HEK293 (cell line): Measurements from ENCODE around the gene OSCP1.

Experiments
- CTCF ChIA-PET: fragments of 350-600 bp; formaldehyde crosslinking; extraction: SDS; loops from one replicate; lab custom pipeline; 2021; ENCODE audit warnings: antibody characterized with exemption; lab: Yijun Ruan, JAX
- POLR2A ChIA-PET: fragments of 300-600 bp; formaldehyde crosslinking; extraction: SDS; loops from one replicate; lab custom pipeline; 2020; ENCODE audit warnings: antibody characterized with exemption, inconsistent platforms; lab: Yijun Ruan, JAX
- H3K27ac ChIP-seq: fragments of 200-500 bp; sonication (Bioruptor generic); 2 replicates; pipeline ENCODE4 v1.5.1; 2014; ENCODE audit warnings: low read depth, low read length, control low read depth, inconsistent platforms; ENCODE audit errors: extremely low read depth
- H3K36me3 ChIP-seq, 2 experiments: fragments of 200-500 bp in 1 of 2; sonication (Bioruptor generic) in 1 of 2; 1 replicate in 1 of 2; 2 replicates in 1 of 2; pipeline ENCODE4 v1.5.1; 2014 to 2017; ENCODE audit warnings: inconsistent platforms in 2 of 2, low read length in 2 of 2; ENCODE audit not compliant: control insufficient read depth in 2 of 2, insufficient read depth in 1 of 2
- H3K4me1 ChIP-seq: fragments of 200-500 bp; sonication (Bioruptor generic); 2 replicates; pipeline ENCODE4 v1.5.1; 2014; ENCODE audit warnings: mild to moderate bottlenecking, low read length, inconsistent platforms; ENCODE audit not compliant: control insufficient read depth, insufficient read depth
- H3K4me3 ChIP-seq: 2 replicates; pipeline ENCODE4 v1.5.1; 2011; ENCODE audit warnings: low read depth, mild to moderate bottlenecking, control low read depth, low read length, moderate library complexity
- H3K9me3 ChIP-seq: fragments of 200-500 bp; sonication (Bioruptor generic); 2 replicates; pipeline ENCODE4 v1.5.1; 2014; ENCODE audit warnings: low read depth, low read length, inconsistent platforms; ENCODE audit not compliant: control insufficient read depth, insufficient read depth
- IKZF3 ChIP-seq: fragments of 450-650 bp; IDR thresholded peaks from 2 replicates; pipeline ENCODE4 v1.5.0; 2018; ENCODE audit warnings: missing biosample characterization, mild to moderate bottlenecking, missing genetic modification characterization, moderate library complexity
- SALL2 ChIP-seq: fragments of 450-650 bp; formaldehyde crosslinking; IDR thresholded peaks from 2 replicates; pipeline ENCODE4 v1.5.0; 2017; ENCODE audit warnings: missing biosample characterization, mild to moderate bottlenecking, missing genetic modification characterization, borderline replicate concordance
- YY1 ChIP-seq: fragments of 450-650 bp; formaldehyde crosslinking; IDR thresholded peaks from 2 replicates; pipeline ENCODE4 v1.5.1; 2018; ENCODE audit warnings: missing biosample characterization, missing genetic modification characterization
- ZFP41 ChIP-seq: fragments of 450-650 bp; formaldehyde crosslinking; IDR thresholded peaks from 2 replicates; pipeline ENCODE4 v1.5.1; 2016; ENCODE audit warnings: missing biosample characterization, missing genetic modification characterization, borderline replicate concordance
- ZNF112 ChIP-seq: fragments of 450-650 bp; formaldehyde crosslinking; IDR thresholded peaks from 2 replicates; pipeline ENCODE4 v1.5.0; 2017; ENCODE audit warnings: missing biosample characterization, missing genetic modification characterization
- ZNF132 ChIP-seq: fragments of 450-650 bp; formaldehyde crosslinking; IDR thresholded peaks from 2 replicates; pipeline ENCODE4 v1.5.1; 2017; ENCODE audit warnings: missing biosample characterization, missing genetic modification characterization, borderline replicate concordance
- ZNF174 ChIP-seq: fragments of 450-650 bp; formaldehyde crosslinking; IDR thresholded peaks from 2 replicates; pipeline ENCODE4 v1.5.0; 2017; ENCODE audit warnings: missing biosample characterization, mild to moderate bottlenecking, missing genetic modification characterization
- ZNF175 ChIP-seq: fragments of 450-650 bp; formaldehyde crosslinking; IDR thresholded peaks from 2 replicates; pipeline ENCODE4 v1.5.1; 2016; ENCODE audit warnings: missing biosample characterization, missing genetic modification characterization
- ZNF548 ChIP-seq: fragments of 450-650 bp; formaldehyde crosslinking; IDR thresholded peaks from 2 replicates; pipeline ENCODE4 v1.5.1; 2016; ENCODE audit warnings: missing biosample characterization, missing genetic modification characterization
- ZNF610 ChIP-seq: fragments of 450-650 bp; formaldehyde crosslinking; IDR thresholded peaks from 2 replicates; pipeline ENCODE4 v1.5.1; 2016; ENCODE audit warnings: missing biosample characterization, missing genetic modification characterization, borderline replicate concordance
- ZNF626 ChIP-seq: fragments of 450-650 bp; sonication (Bioruptor Pico); formaldehyde crosslinking; IDR thresholded peaks from 2 replicates; pipeline ENCODE4 v1.5.1; 2018; ENCODE audit warnings: missing biosample characterization, missing genetic modification characterization, inconsistent platforms
- ZNF670 ChIP-seq: fragments of 450-650 bp; formaldehyde crosslinking; IDR thresholded peaks from 2 replicates; pipeline ENCODE4 v1.5.1; 2016; ENCODE audit warnings: missing biosample characterization, missing genetic modification characterization, low read depth
- ZNF830 ChIP-seq: fragments of 450-650 bp; IDR thresholded peaks from 2 replicates; pipeline ENCODE4 v1.5.0; 2018; ENCODE audit warnings: missing biosample characterization, missing genetic modification characterization, low read depth, mild to moderate bottlenecking, moderate library complexity
- ZSCAN16 ChIP-seq: fragments of 450-650 bp; formaldehyde crosslinking; IDR thresholded peaks from 2 replicates; pipeline ENCODE4 v1.5.1; 2016; ENCODE audit warnings: missing biosample characterization, missing genetic modification characterization
- ZSCAN30 ChIP-seq: fragments of 450-650 bp; IDR thresholded peaks from 2 replicates; pipeline ENCODE4 v1.5.1; 2018; ENCODE audit warnings: missing biosample characterization, mild to moderate bottlenecking, missing genetic modification characterization, moderate library complexity
- TF ChIP-seq, protein P1 (sequence below): fragments of 450-650 bp; formaldehyde crosslinking; IDR thresholded peaks from 2 replicates; pipeline ENCODE4 v1.5.1; 2016; ENCODE audit warnings: missing biosample characterization, missing genetic modification characterization
- TF ChIP-seq, protein P2 (sequence below): fragments of 450-650 bp; formaldehyde crosslinking; conservative IDR thresholded peaks from 2 replicates; pipeline ENCODE4 v1.5.1; 2016; ENCODE audit warnings: low read depth, missing biosample characterization, missing genetic modification characterization
- TF ChIP-seq, protein P3 (sequence below): fragments of 450-650 bp; formaldehyde crosslinking; IDR thresholded peaks from 2 replicates; pipeline ENCODE4 v1.5.1; 2016; ENCODE audit warnings: missing biosample characterization, missing genetic modification characterization, low read depth

Gene OSCP1

DNA sequence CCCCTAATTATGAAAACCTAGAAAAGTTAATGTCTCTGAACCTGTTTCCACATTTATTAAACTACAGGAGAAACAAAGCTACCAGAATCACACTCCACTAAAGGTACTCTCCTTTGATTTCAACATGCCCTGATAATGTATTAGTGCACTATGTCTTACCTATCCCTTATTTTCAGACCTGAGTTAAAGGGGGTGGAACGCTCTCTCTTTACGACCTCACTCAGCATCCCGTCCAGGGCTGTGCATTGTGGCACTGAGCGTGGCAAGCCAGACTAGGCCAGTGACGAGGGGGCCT is 53.2 kb downstream of the OSCP1 start:
- Histone ChIP-seq H3K36me3 (peaks cover 7 to 24% of the 10 kb centered on the region in 2 experiments; a peak in 2 of 3 replicates), H3K4me1 (no peaks in the 10 kb centered on the region), H3K27ac (peak overlapping the region; percentile 51; the same call in 1 of the 2 replicates), H3K9me3 (no peaks in the 10 kb centered on the region), H3K4me3 (peak overlapping the region; percentile 58)
- ChIA-PET CTCF (interaction anchor here (0.6 to 1.2 kb wide), 5 partner anchors 8 to 243 kb away, joined by 3 to 5 read pairs (median 4); no protein-coding TSS in a partner anchor), POLR2A (interaction anchor here (0.6 to 7.2 kb wide), 10 partner anchors 8 to 247 kb away, joined by 3 to 103 read pairs (median 6); partner anchors contain the start of genes OSCP1, STK40 and TRAPPC3)
- TF ChIP-seq ZNF112 (tag by site-specific recombination) (no peak), ZSCAN16 (tag by site-specific recombination) (no peak), SALL2 (no peak), ZNF548 (tag by site-specific recombination) (no peak), ZNF830 (tag by site-specific recombination) (no peak), ZNF174 (tag by site-specific recombination) (no peak), ZNF610 (tag by site-specific recombination) (no peak), ZFP41 (no peak), ZNF670 (no peak), ZSCAN30 (tag by site-specific recombination) (no peak), YY1 (tag by site-specific recombination) (no peak), ZNF175 (tag by site-specific recombination) (no peak), ZNF626 (tag by site-specific recombination) (no peak), IKZF3 (tag by site-specific recombination) (no peak)
- TF ChIP-seq, protein P1, sequence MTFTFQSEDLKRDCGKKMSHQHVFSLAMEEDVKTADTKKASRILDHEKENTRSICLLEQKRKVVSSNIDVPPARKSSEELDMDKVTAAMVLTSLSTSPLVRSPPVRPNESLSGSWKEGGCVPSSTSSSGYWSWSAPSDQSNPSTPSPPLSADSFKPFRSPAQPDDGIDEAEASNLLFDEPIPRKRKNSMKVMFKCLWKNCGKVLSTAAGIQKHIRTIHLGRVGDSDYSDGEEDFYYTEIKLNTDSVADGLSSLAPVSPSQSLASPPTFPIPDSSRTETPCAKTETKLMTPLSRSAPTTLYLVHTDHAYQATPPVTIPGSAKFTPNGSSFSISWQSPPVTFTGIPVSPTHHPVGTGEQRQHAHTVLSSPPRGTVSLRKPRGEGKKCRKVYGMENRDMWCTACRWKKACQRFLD (tag by site-specific recombination): no peak
- TF ChIP-seq, protein P2, sequence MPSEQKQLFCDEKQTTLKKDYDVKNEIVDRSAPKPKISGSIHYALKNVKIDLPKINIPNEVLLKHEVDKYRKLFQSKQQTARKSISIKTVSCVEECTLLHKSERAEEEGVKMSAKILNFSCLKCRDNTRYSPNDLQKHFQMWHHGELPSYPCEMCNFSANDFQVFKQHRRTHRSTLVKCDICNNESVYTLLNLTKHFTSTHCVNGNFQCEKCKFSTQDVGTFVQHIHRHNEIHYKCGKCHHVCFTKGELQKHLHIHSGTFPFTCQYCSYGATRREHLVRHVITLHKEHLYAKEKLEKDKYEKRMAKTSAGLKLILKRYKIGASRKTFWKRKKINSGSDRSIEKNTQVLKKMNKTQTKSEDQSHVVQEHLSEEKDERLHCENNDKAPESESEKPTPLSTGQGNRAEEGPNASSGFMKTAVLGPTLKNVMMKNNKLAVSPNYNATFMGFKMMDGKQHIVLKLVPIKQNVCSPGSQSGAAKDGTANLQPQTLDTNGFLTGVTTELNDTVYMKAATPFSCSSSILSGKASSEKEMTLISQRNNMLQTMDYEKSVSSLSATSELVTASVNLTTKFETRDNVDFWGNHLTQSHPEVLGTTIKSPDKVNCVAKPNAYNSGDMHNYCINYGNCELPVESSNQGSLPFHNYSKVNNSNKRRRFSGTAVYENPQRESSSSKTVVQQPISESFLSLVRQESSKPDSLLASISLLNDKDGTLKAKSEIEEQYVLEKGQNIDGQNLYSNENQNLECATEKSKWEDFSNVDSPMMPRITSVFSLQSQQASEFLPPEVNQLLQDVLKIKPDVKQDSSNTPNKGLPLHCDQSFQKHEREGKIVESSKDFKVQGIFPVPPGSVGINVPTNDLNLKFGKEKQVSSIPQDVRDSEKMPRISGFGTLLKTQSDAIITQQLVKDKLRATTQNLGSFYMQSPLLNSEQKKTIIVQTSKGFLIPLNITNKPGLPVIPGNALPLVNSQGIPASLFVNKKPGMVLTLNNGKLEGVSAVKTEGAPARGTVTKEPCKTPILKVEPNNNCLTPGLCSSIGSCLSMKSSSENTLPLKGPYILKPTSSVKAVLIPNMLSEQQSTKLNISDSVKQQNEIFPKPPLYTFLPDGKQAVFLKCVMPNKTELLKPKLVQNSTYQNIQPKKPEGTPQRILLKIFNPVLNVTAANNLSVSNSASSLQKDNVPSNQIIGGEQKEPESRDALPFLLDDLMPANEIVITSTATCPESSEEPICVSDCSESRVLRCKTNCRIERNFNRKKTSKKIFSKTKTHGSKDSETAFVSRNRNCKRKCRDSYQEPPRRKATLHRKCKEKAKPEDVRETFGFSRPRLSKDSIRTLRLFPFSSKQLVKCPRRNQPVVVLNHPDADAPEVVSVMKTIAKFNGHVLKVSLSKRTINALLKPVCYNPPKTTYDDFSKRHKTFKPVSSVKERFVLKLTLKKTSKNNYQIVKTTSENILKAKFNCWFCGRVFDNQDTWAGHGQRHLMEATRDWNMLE (tag by site-specific recombination): no peak

DNA sequence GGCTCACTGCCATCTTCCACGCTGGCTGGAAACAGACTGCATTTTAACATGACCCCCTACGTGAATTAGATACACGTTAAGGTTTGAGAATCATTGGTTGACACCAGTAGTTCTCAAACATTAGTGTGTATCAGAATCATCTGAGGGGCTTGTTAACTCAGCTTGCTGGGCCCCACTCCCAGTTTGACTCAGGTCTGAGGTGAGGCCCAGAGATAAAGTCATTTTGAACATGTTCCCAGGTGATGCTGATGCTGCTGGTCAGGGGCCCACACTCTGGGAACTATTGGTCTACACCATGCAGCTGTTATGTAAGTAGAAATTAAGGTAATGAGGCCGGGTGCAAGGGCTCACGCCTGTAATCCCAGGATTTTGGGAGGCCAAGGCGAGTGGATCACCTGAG is 53.9 kb downstream of the OSCP1 start:
- ChIA-PET CTCF (interaction anchor here (1.1 to 1.2 kb wide), 2 partner anchors 7 to 9 kb away, joined by 3 to 5 read pairs; no protein-coding TSS in a partner anchor), POLR2A (interaction anchor here (0.6 to 7.2 kb wide), 5 partner anchors 11 to 1612 kb away, joined by 3 to 103 read pairs (median 5); partner anchors contain the start of gene STK40)
- no peaks in the 10 kb centered on the region for H3K4me1 ChIP-seq
- TF ChIP-seq ZNF132 (tag by site-specific recombination) (no peak), YY1 (tag by site-specific recombination) (no peak)
- TF ChIP-seq, protein P3, sequence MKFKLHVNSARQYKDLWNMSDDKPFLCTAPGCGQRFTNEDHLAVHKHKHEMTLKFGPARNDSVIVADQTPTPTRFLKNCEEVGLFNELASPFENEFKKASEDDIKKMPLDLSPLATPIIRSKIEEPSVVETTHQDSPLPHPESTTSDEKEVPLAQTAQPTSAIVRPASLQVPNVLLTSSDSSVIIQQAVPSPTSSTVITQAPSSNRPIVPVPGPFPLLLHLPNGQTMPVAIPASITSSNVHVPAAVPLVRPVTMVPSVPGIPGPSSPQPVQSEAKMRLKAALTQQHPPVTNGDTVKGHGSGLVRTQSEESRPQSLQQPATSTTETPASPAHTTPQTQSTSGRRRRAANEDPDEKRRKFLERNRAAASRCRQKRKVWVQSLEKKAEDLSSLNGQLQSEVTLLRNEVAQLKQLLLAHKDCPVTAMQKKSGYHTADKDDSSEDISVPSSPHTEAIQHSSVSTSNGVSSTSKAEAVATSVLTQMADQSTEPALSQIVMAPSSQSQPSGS (tag by site-specific recombination): no peak
- no peaks in the 10 kb centered on the region for H3K9me3 ChIP-seq
- no peak overlapping the region for H3K27ac ChIP-seq
- peaks cover 10 to 30% of the 10 kb centered on the region in 2 experiments; a peak in 2 of 3 replicates for H3K36me3 ChIP-seq
- H3K4me3 ChIP-seq: no peak overlapping the region
